ENCODE measurements around the gene HOMER1. TPM values are rescaled to one million over a fixed set of nuclear protein-coding genes. Genes with fewer than 3 reads are reported as not detected.

HOMER1 gene
- total and polyA plus RNA-seq, 10 of the 15 experiments (the other 5 are each of a cell fraction or from before 2014, with no cell fraction given), result 0.96 to 22.0 (median 7.5) TPM

DNA sequence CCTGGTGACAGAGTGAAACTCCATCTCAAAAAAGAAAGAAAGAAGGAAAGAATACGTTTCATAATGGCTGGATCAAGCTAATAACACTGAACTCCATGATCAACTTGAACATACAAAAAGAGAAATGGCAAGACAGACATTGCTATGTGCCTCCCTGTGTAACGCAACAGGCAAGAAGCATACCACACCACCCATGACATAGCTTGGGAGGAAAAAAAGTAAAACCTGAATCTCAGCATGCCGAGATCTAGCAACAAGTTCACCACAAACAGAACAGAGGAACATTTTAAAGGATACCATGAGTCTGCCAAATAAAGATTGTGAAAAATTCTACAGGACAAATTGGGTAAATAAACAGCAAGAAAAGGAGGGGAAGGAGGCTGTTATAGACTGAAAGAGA, 26.7 kb downstream of the HOMER1 start:
- no TSS peak for BruUV-seq (replicated peaks)
- 58% methylated on average over 3 of the region's 3 CpGs for WGBS (ENCODE audit: insufficient coverage, insufficient replicate concordance, low lambda C conversion rate, missing lambda C conversion rate)
- RAD21 ChIA-PET (ENCODE audit: unreplicated experiment), result no interaction called here

DNA sequence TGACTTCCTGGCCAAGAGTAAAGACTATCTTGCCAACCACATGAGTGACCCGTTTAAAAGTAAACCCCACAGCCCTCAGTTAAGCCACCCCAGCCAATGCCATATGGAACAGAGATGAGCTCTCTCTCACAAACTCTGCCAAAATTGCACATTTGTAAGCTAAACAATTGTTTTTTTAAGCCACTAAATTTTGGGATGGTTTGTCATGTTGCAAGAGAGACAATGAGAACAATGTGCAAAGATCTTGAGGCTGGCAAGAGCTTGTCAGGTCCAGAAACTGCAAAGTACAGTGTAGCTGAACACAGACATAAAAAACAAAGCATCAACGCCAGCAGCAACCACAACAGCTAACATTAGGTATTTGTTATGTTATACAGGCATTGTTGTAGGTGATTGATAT, 27.8 kb downstream of the HOMER1 start:
- ChIA-PET SMC1A (ENCODE audit: uncharacterized antibody, unreplicated experiment) (interaction anchor here (1.0 to 1.4 kb wide), 4 partner anchors 7 to 18 kb away, joined by 3 to 5 read pairs (median 4); no protein-coding TSS in a partner anchor), POLR2A (no interaction called here), CTCF (interaction anchor here (0.6 to 1.8 kb wide), 2 partner anchors 17 to 353 kb away, joined by 3 to 4 read pairs; no protein-coding TSS in a partner anchor), RAD21 (ENCODE audit: unreplicated experiment) (no interaction called here)
- H2AFZ ChIP-seq (ENCODE audit: control insufficient read depth, low read depth, low read length), result no peak overlapping the region
- no peak for ATAC-seq
- WGBS (ENCODE audit: insufficient coverage, insufficient replicate concordance, low lambda C conversion rate, missing lambda C conversion rate), result 52% methylated on average over 2 of the region's 2 CpGs
- no peak overlapping the region for H3K4me2 ChIP-seq (ENCODE audit: control insufficient read depth, insufficient read depth)
- TF ChIP-seq ZNF24 (IDR thresholded peaks at IDR 0.05) (no peak), YBX1 (IDR thresholded peaks at IDR 0.05) (no peak), ASH2L (IDR thresholded peaks at IDR 0.05; ENCODE audit: borderline replicate concordance, low read depth) (no peak), HDAC2 (IDR thresholded peaks at IDR 0.05) (no peak), ETV6 (conservative IDR thresholded peaks at IDR 0.05 in 1 of 2, IDR thresholded peaks at IDR 0.05 in 1 of 2; ENCODE audit: borderline replicate concordance in 1 of 2, low read depth in 1 of 2) (no peak), BCL3 (IDR thresholded peaks at IDR 0.05; ENCODE audit: borderline replicate concordance, insufficient read depth, low read depth, low read length, poor library complexity, severe bottlenecking) (no peak), ZZZ3 (IDR thresholded peaks at IDR 0.05; ENCODE audit: control insufficient read depth, insufficient read length, low read depth) (no peak), SUZ12 (IDR thresholded peaks at IDR 0.05; ENCODE audit: unreplicated experiment) (no peak), NR2C1 (IDR thresholded peaks at IDR 0.05) (no peak), TCF3 (IDR thresholded peaks at IDR 0.05; ENCODE audit: borderline replicate concordance, insufficient read depth, low read depth, low read length) (no peak), NFYB (IDR thresholded peaks at IDR 0.05; ENCODE audit: insufficient read depth, low read depth, low read length) (no peak), STAT1 (conservative IDR thresholded peaks at IDR 0.05) (no peak)
- TF ChIP-seq, protein P1, sequence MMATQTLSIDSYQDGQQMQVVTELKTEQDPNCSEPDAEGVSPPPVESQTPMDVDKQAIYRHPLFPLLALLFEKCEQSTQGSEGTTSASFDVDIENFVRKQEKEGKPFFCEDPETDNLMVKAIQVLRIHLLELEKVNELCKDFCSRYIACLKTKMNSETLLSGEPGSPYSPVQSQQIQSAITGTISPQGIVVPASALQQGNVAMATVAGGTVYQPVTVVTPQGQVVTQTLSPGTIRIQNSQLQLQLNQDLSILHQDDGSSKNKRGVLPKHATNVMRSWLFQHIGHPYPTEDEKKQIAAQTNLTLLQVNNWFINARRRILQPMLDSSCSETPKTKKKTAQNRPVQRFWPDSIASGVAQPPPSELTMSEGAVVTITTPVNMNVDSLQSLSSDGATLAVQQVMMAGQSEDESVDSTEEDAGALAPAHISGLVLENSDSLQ (IDR thresholded peaks at IDR 0.05), result no peak
- TF ChIP-seq, protein P2, sequence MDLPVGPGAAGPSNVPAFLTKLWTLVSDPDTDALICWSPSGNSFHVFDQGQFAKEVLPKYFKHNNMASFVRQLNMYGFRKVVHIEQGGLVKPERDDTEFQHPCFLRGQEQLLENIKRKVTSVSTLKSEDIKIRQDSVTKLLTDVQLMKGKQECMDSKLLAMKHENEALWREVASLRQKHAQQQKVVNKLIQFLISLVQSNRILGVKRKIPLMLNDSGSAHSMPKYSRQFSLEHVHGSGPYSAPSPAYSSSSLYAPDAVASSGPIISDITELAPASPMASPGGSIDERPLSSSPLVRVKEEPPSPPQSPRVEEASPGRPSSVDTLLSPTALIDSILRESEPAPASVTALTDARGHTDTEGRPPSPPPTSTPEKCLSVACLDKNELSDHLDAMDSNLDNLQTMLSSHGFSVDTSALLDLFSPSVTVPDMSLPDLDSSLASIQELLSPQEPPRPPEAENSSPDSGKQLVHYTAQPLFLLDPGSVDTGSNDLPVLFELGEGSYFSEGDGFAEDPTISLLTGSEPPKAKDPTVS (IDR thresholded peaks at IDR 0.05; ENCODE audit: low read depth, low read length), result no peak
- H3K4me3 ChIP-seq, result no peak overlapping the region
- intact Hi-C loops (cut with micrococcal nuclease; ENCODE audit: unreplicated experiment) (no loop called here), in situ Hi-C loops (cut with MboI) (no loop called here)
- no peak for DNase-seq (ENCODE audit: low read depth, low spot score)
- no TSS peak for BruUV-seq (replicated peaks)
- H3K79me2 ChIP-seq (ENCODE audit: control insufficient read depth, insufficient read depth, low read length), result no peaks in the 10 kb centered on the region
- no peaks in the 10 kb centered on the region for H3K27me3 ChIP-seq (replicated peaks in 1 of 2; ENCODE audit: control insufficient read depth in 2 of 2, insufficient read depth in 2 of 2, low read length in 1 of 2)
- no peak overlapping the region for H3K27ac ChIP-seq (ENCODE audit: control insufficient read depth, insufficient read depth)
- no peaks in the 10 kb centered on the region for H3K9me3 ChIP-seq (replicated peaks; ENCODE audit: control insufficient read depth, insufficient read depth, low read length)
- H3K36me3 ChIP-seq (ENCODE audit: control insufficient read depth in 2 of 2, insufficient read depth in 2 of 2, low read length in 1 of 2), result no peaks in the 10 kb centered on the region
- no peaks in the 10 kb centered on the region for H4K20me1 ChIP-seq (ENCODE audit: control insufficient read depth, insufficient read depth)
- H3K9ac ChIP-seq (ENCODE audit: control insufficient read depth, insufficient read depth, low read length), result no peak overlapping the region
- H3K4me1 ChIP-seq (ENCODE audit: control insufficient read depth, insufficient read depth, low read length), result no peaks in the 10 kb centered on the region
- FAIRE-seq, result no peak

More for the DNA sequence above, 26.7 kb downstream of the HOMER1 start:
- H3K9ac ChIP-seq (ENCODE audit: control insufficient read depth, insufficient read depth, low read length), result no peak overlapping the region
- ChIA-PET SMC1A (ENCODE audit: uncharacterized antibody, unreplicated experiment) (interaction anchor here (1.6 kb wide), 1 partner anchor 354 kb away, joined by 5 read pairs; no protein-coding TSS in a partner anchor), CTCF (interaction anchor here (1.0 to 2.3 kb wide), 2 partner anchors 18 to 39 kb away, joined by 3 to 5 read pairs; no protein-coding TSS in a partner anchor), POLR2A (no interaction called here)
- DNase-seq (ENCODE audit: low read depth, low spot score), result no peak
- no peaks in the 10 kb centered on the region for H3K4me1 ChIP-seq (ENCODE audit: control insufficient read depth, insufficient read depth, low read length)
- no peak for FAIRE-seq
- H3K9me3 ChIP-seq (replicated peaks; ENCODE audit: control insufficient read depth, insufficient read depth, low read length), result no peaks in the 10 kb centered on the region
- in situ Hi-C loops (cut with MboI), result no loop called here
- no peak overlapping the region for H3K4me2 ChIP-seq (ENCODE audit: control insufficient read depth, insufficient read depth)
- H3K4me3 ChIP-seq, result no peak overlapping the region
- H4K20me1 ChIP-seq (ENCODE audit: control insufficient read depth, insufficient read depth), result no peaks in the 10 kb centered on the region
- H3K27me3 ChIP-seq (replicated peaks in 1 of 2; ENCODE audit: control insufficient read depth in 2 of 2, insufficient read depth in 2 of 2, low read length in 1 of 2), result no peaks in the 10 kb centered on the region
- no peak for TF ChIP-seq SMARCA5 (IDR thresholded peaks at IDR 0.05)
- no peak for ATAC-seq
- H3K79me2 ChIP-seq (ENCODE audit: control insufficient read depth, insufficient read depth, low read length), result no peaks in the 10 kb centered on the region
- no peak overlapping the region for H2AFZ ChIP-seq (ENCODE audit: control insufficient read depth, low read depth, low read length)
- intact Hi-C loops (cut with micrococcal nuclease; ENCODE audit: unreplicated experiment), result no loop called here
- no peak overlapping the region for H3K27ac ChIP-seq (ENCODE audit: control insufficient read depth, insufficient read depth)
- no peaks in the 10 kb centered on the region for H3K36me3 ChIP-seq (ENCODE audit: control insufficient read depth in 2 of 2, insufficient read depth in 2 of 2, low read length in 1 of 2)

Data from GM12878 (cell line).